ENCODE measurements around the gene SCNN1B. TPM values are rescaled to one million over a fixed set of nuclear protein-coding genes. Genes with fewer than 3 reads are reported as not detected.

SCNN1B gene
- total RNA-seq, 1 experiment from 2014 or later: not detected

GRCh38 chr16:23391381-23392222, 89.5 kb downstream of the SCNN1B start:
- DNase-seq: no peak
- intact Hi-C loops (cut with micrococcal nuclease; ENCODE audit: unreplicated experiment): no loop called here
- H3K27ac Mint-ChIP-seq (ENCODE audit: unreplicated experiment): no peak overlapping the region
- H3K4me1 Mint-ChIP-seq (ENCODE audit: low read depth, unreplicated experiment): no peaks in the 10 kb centered on the region
- no peaks in the 10 kb centered on the region for H3K27me3 Mint-ChIP-seq (ENCODE audit: insufficient read depth, unreplicated experiment)
- H3K36me3 Mint-ChIP-seq (ENCODE audit: insufficient read depth, unreplicated experiment): peaks cover 16% of the 10 kb centered on the region
- no peak overlapping the region for H3K4me3 Mint-ChIP-seq (ENCODE audit: unreplicated experiment)
- CTCF ChIA-PET: no interaction called here
- Histone ChIP-seq H3K4me3 (ENCODE audit: low read depth, low read length) (no peak overlapping the region), H3K9me3 (no peaks in the 10 kb centered on the region), H3K27me3 (replicated peaks; ENCODE audit: control insufficient read depth, insufficient read depth, low read length) (no peaks in the 10 kb centered on the region), H3K36me3 (ENCODE audit: control insufficient read depth, insufficient read depth, low read length) (no peaks in the 10 kb centered on the region), H3K4me1 (no peaks in the 10 kb centered on the region)
- BruUV-seq (replicated peaks): no TSS peak
- H3K9me3 Mint-ChIP-seq (ENCODE audit: unreplicated experiment): no peaks in the 10 kb centered on the region
- POLR2A ChIA-PET: interaction anchor here (0.6 kb wide), 1 partner anchor 156 kb away, joined by 3 read pairs; no protein-coding TSS in a partner anchor
- TF ChIP-seq CTCF (IDR thresholded peaks at IDR 0.05; ENCODE audit: insufficient read depth in 1 of 2, low read depth in 1 of 2, low read length in 1 of 2, severe bottlenecking in 1 of 2, unreplicated experiment in 1 of 2): no peak

DNA sequence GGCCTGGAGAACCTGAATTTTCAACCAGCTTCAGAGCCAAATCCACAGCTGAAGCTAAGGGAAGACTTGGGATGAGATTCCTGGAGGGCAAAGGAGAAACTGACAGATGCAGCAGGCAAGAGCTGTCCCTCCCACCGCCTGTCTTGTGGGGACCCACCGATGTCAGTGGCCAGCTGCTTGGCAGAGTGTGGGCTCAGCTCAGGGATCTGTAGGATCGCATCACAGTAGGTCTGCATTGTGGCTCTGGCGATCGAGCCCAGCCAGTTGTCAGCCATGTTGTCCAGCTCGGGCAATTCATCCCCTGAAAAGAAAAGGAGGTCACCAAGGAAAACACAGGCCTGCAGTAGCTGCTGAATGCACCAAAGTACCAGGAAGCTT, 90.1 kb downstream of the SCNN1B start:
- Mint-ChIP-seq H3K27me3 (ENCODE audit: insufficient read depth, unreplicated experiment) (no peaks in the 10 kb centered on the region), H3K9me3 (ENCODE audit: unreplicated experiment) (no peaks in the 10 kb centered on the region), H3K36me3 (ENCODE audit: insufficient read depth, unreplicated experiment) (peaks cover 16% of the 10 kb centered on the region), H3K4me1 (ENCODE audit: low read depth, unreplicated experiment) (no peaks in the 10 kb centered on the region), H3K4me3 (ENCODE audit: unreplicated experiment) (no peak overlapping the region), H3K27ac (ENCODE audit: unreplicated experiment) (no peak overlapping the region)
- H3K9me3 ChIP-seq: no peaks in the 10 kb centered on the region
- ChIA-PET POLR2A (no interaction called here), CTCF (no interaction called here)
- DNase-seq: no peak
- no peaks in the 10 kb centered on the region for H3K4me1 ChIP-seq
- no peak for TF ChIP-seq CTCF (IDR thresholded peaks at IDR 0.05; ENCODE audit: insufficient read depth in 1 of 2, low read depth in 1 of 2, low read length in 1 of 2, severe bottlenecking in 1 of 2, unreplicated experiment in 1 of 2)
- H3K36me3 ChIP-seq (ENCODE audit: control insufficient read depth, insufficient read depth, low read length): no peaks in the 10 kb centered on the region
- no peak overlapping the region for H3K4me3 ChIP-seq (ENCODE audit: low read depth, low read length)
- no peaks in the 10 kb centered on the region for H3K27me3 ChIP-seq (replicated peaks; ENCODE audit: control insufficient read depth, insufficient read depth, low read length)
- intact Hi-C loops (cut with micrococcal nuclease; ENCODE audit: unreplicated experiment): no loop called here
- no TSS peak for BruUV-seq (replicated peaks)

GRCh38 chr16:23394141-23394831, 92.2 kb downstream of the SCNN1B start:
- Mint-ChIP-seq H3K27me3 (ENCODE audit: insufficient read depth, unreplicated experiment) (no peaks in the 10 kb centered on the region), H3K4me3 (ENCODE audit: unreplicated experiment) (no peak overlapping the region), H3K27ac (ENCODE audit: unreplicated experiment) (no peak overlapping the region), H3K4me1 (ENCODE audit: low read depth, unreplicated experiment) (no peaks in the 10 kb centered on the region), H3K36me3 (ENCODE audit: insufficient read depth, unreplicated experiment) (peaks cover 9% of the 10 kb centered on the region), H3K9me3 (ENCODE audit: unreplicated experiment) (no peaks in the 10 kb centered on the region)
- no peak for TF ChIP-seq CTCF (IDR thresholded peaks at IDR 0.05; ENCODE audit: insufficient read depth in 1 of 2, low read depth in 1 of 2, low read length in 1 of 2, severe bottlenecking in 1 of 2, unreplicated experiment in 1 of 2)
- intact Hi-C loops (cut with micrococcal nuclease; ENCODE audit: unreplicated experiment): no loop called here
- no peak for DNase-seq
- no TSS peak for BruUV-seq (replicated peaks)
- Histone ChIP-seq H3K4me3 (ENCODE audit: low read depth, low read length) (no peak overlapping the region), H3K9me3 (no peaks in the 10 kb centered on the region), H3K36me3 (ENCODE audit: control insufficient read depth, insufficient read depth, low read length) (no peaks in the 10 kb centered on the region), H3K4me1 (no peaks in the 10 kb centered on the region), H3K27me3 (replicated peaks; ENCODE audit: control insufficient read depth, insufficient read depth, low read length) (no peaks in the 10 kb centered on the region)
- CTCF ChIA-PET: no interaction called here
- POLR2A ChIA-PET: no interaction called here
